Stomach smooth muscle (tissue), 2 donors: ENCODE measurements around the gene SHISA9.
"Not testable (repeated sequence)": the region's sequence is repeated elsewhere in the genome, so short reads cannot be mapped to it uniquely, and the experiment has no call there.

Source experiments
- H3K27ac ChIP-seq: one replicate; pipeline ENCODE4 v1.7.0; 2013; ENCODE audit warnings: mild to moderate bottlenecking, low read length, inconsistent platforms
- H3K27me3 ChIP-seq, 2 donors: one replicate each; pipeline ENCODE4 v1.7.0; 2013; ENCODE audit warnings: low read length in 2 of 2; ENCODE audit not compliant: insufficient read depth in 2 of 2, control insufficient read depth in 1 of 2
- H3K36me3 ChIP-seq, 2 donors: one replicate each; pipeline ENCODE4 v1.7.0; 2013; ENCODE audit warnings: low read length in 2 of 2; ENCODE audit not compliant: control insufficient read depth in 2 of 2, insufficient read depth in 2 of 2
- H3K4me1 ChIP-seq: one replicate; pipeline ENCODE4 v1.7.0; 2013; ENCODE audit warnings: low read length; ENCODE audit not compliant: control insufficient read depth, insufficient read depth
- H3K4me3 ChIP-seq, 2 donors: one replicate each; pipeline ENCODE4 v1.7.0; 2013; ENCODE audit warnings: low read length in 2 of 2
- H3K9ac ChIP-seq, 2 donors: one replicate each; pipeline ENCODE4 v1.7.0; 2013; ENCODE audit warnings: low read length in 2 of 2, mild to moderate bottlenecking in 1 of 2
- H3K9me3 ChIP-seq, 2 donors: one replicate each; pipeline ENCODE4 v1.7.0; 2013; ENCODE audit warnings: low read length in 2 of 2; ENCODE audit not compliant: control insufficient read depth in 2 of 2
- donor health status: healthy.
- donor health status: Pancreatic carcinoma.

Gene SHISA9

GRCh38 chr16:12907670-12908233 is 6.4 kb downstream of the SHISA9 start:
- H3K4me1 ChIP-seq, result peaks cover 12% of the 10 kb centered on the region
- H3K36me3 ChIP-seq, result no peaks in the 10 kb centered on the region
- H3K9me3 ChIP-seq, result peaks cover 3 to 4% of the 10 kb centered on the region in 2 donors
- no peak overlapping the region for H3K4me3 ChIP-seq
- peaks cover 24 to 27% of the 10 kb centered on the region in 2 donors for H3K27me3 ChIP-seq
- no peak overlapping the region for H3K9ac ChIP-seq
- no peak overlapping the region for H3K27ac ChIP-seq

- Histone ChIP-seq H3K27ac (no peak overlapping the region), H3K9ac (no peak overlapping the region), H3K36me3 (no peaks in the 10 kb centered on the region)
Measured at GRCh38 chr16:12917246-12917645, 15.8 kb downstream of the SHISA9 start.

GRCh38 chr16:12917653-12918052 is 16.3 kb downstream of the SHISA9 start:
- Histone ChIP-seq H3K27ac (no peak overlapping the region), H3K9me3 (no peaks in the 10 kb centered on the region), H3K36me3 (no peaks in the 10 kb centered on the region), H3K9ac (no peak overlapping the region), H3K4me3 (no peak overlapping the region), H3K4me1 (no peaks in the 10 kb centered on the region), H3K27me3 (peaks cover 0 to 4% of the 10 kb centered on the region in 2 donors)

More at GRCh38 chr16:12917246-12917645, 15.8 kb downstream of the SHISA9 start:
- Histone ChIP-seq H3K4me1 (no peaks in the 10 kb centered on the region), H3K9me3 (no peaks in the 10 kb centered on the region), H3K27me3 (peaks cover 0 to 4% of the 10 kb centered on the region in 2 donors), H3K4me3 (no peak overlapping the region)

GRCh38 chr16:12920739-12921138 is 19.3 kb downstream of the SHISA9 start:
- Histone ChIP-seq H3K27ac (no peak overlapping the region), H3K4me1 (no peaks in the 10 kb centered on the region)

GRCh38 chr16:12923640-12924039 is 22.2 kb downstream of the SHISA9 start:
- H3K4me3 ChIP-seq, H3K4me1 ChIP-seq, H3K27ac ChIP-seq: not testable (repeated sequence)

More at GRCh38 chr16:12920739-12921138, 19.3 kb downstream of the SHISA9 start:
- Histone ChIP-seq H3K9ac (no peak overlapping the region), H3K9me3 (no peaks in the 10 kb centered on the region), H3K27me3 (peaks cover 0 to 2% of the 10 kb centered on the region in 2 donors), H3K36me3 (no peaks in the 10 kb centered on the region), H3K4me3 (no peak overlapping the region)

GRCh38 chr16:12925026-12925800 is 23.8 kb downstream of the SHISA9 start:
- H3K27ac ChIP-seq, result no peak overlapping the region
- H3K4me1 ChIP-seq, result no peaks in the 10 kb centered on the region
- H3K4me3 ChIP-seq, result no peak overlapping the region
- H3K9ac ChIP-seq, result no peak overlapping the region
- no peaks in the 10 kb centered on the region for H3K9me3 ChIP-seq
- peaks cover 0 to 2% of the 10 kb centered on the region in 2 donors for H3K27me3 ChIP-seq
- H3K36me3 ChIP-seq, result no peaks in the 10 kb centered on the region

More at GRCh38 chr16:12923640-12924039, 22.2 kb downstream of the SHISA9 start:
- H3K9ac ChIP-seq, H3K9me3 ChIP-seq, H3K27me3 ChIP-seq, H3K36me3 ChIP-seq: not testable (repeated sequence)

- Histone ChIP-seq H3K9ac (no peak overlapping the region), H3K4me3 (no peak overlapping the region), H3K9me3 (no peaks in the 10 kb centered on the region), H3K36me3 (no peaks in the 10 kb centered on the region), H3K4me1 (no peaks in the 10 kb centered on the region), H3K27ac (no peak overlapping the region), H3K27me3 (peaks cover 0 to 2% of the 10 kb centered on the region in 2 donors)
Measured at GRCh38 chr16:12927591-12927990, 26.2 kb downstream of the SHISA9 start.

GRCh38 chr16:12930881-12931280 is 29.5 kb downstream of the SHISA9 start:
- Histone ChIP-seq H3K4me1 (no peaks in the 10 kb centered on the region), H3K9ac (no peak overlapping the region), H3K36me3 (no peaks in the 10 kb centered on the region), H3K9me3 (no peaks in the 10 kb centered on the region), H3K27ac (no peak overlapping the region), H3K4me3 (no peak overlapping the region), H3K27me3 (peaks cover 0 to 2% of the 10 kb centered on the region in 2 donors)

GRCh38 chr16:12936391-12936790 is 35.0 kb downstream of the SHISA9 start:
- H3K36me3 ChIP-seq, result no peaks in the 10 kb centered on the region
- H3K4me1 ChIP-seq, result no peaks in the 10 kb centered on the region
- no peaks in the 10 kb centered on the region for H3K9me3 ChIP-seq

GRCh38 chr16:12941896-12942295 is 40.5 kb downstream of the SHISA9 start:
- Histone ChIP-seq H3K4me3 (no peak overlapping the region), H3K27ac (no peak overlapping the region), H3K9ac (no peak overlapping the region), H3K27me3 (peaks cover 3 to 9% of the 10 kb centered on the region in 2 donors), H3K9me3 (peaks cover 0 to 6% of the 10 kb centered on the region in 2 donors), H3K36me3 (no peaks in the 10 kb centered on the region), H3K4me1 (no peaks in the 10 kb centered on the region)

More at GRCh38 chr16:12936391-12936790, 35.0 kb downstream of the SHISA9 start:
- peaks cover 3 to 5% of the 10 kb centered on the region in 2 donors for H3K27me3 ChIP-seq
- no peak overlapping the region for H3K9ac ChIP-seq
- H3K27ac ChIP-seq, result no peak overlapping the region
- no peak overlapping the region for H3K4me3 ChIP-seq

- H3K4me1 ChIP-seq, result no peaks in the 10 kb centered on the region
- H3K9ac ChIP-seq, result no peak overlapping the region
- no peak overlapping the region for H3K4me3 ChIP-seq
- no peaks in the 10 kb centered on the region for H3K36me3 ChIP-seq
- peaks cover 3 to 9% of the 10 kb centered on the region in 2 donors for H3K27me3 ChIP-seq
- H3K27ac ChIP-seq, result no peak overlapping the region
- H3K9me3 ChIP-seq, result peaks cover 0 to 6% of the 10 kb centered on the region in 2 donors
Measured at GRCh38 chr16:12942861-12943260, 41.5 kb downstream of the SHISA9 start.
